Smooth muscle cell (in vitro differentiated cells): Measurements from ENCODE around the gene SUPT3H. TPM values are rescaled to one million over a fixed set of nuclear protein-coding genes. Genes with fewer than 3 reads are reported as not detected.
A peak's percentile ranks its signal among the peaks of the same experiment; 100 is the strongest.
"Not testable (repeated sequence)": the region's sequence is repeated elsewhere in the genome, so short reads cannot be mapped to it uniquely, and the experiment has no call there.

Experiments
- DNase-seq: peaks from one replicate; lab custom pipeline; 2025; ENCODE audit not compliant: unreplicated experiment; lab: John Stamatoyannopoulos, UW
- H2AFZ ChIP-seq: fragments of 200-600 bp; sonication (generic); 2 replicates; pipeline ENCODE4 v1.6.0; 2016; ENCODE audit warnings: antibody characterized with exemption, low read depth, mild to moderate bottlenecking
- H3F3A ChIP-seq: fragments of 200-600 bp; sonication (generic); 2 replicates; pipeline ENCODE4 v1.6.0; 2017; ENCODE audit warnings: antibody characterized with exemption, low read depth
- H3K27ac ChIP-seq: fragments of 200-600 bp; sonication (generic); 2 replicates; pipeline ENCODE4 v1.5.1; 2016; ENCODE audit warnings: low read depth, mild to moderate bottlenecking
- H3K27me3 ChIP-seq: fragments of 200-600 bp; sonication (generic); 2 replicates; pipeline ENCODE4 v1.6.1; 2016; ENCODE audit warnings: low read depth, mild to moderate bottlenecking
- H3K36me3 ChIP-seq: fragments of 200-600 bp; sonication (generic); 2 replicates; pipeline ENCODE4 v1.5.1; 2016; ENCODE audit warnings: low read depth
- H3K4me1 ChIP-seq: fragments of 200-600 bp; sonication (generic); 2 replicates; pipeline ENCODE4 v1.5.1; 2016; ENCODE audit warnings: low read depth
- H3K4me2 ChIP-seq: fragments of 200-600 bp; sonication (generic); 2 replicates; pipeline ENCODE4 v1.6.0; 2016; ENCODE audit warnings: mild to moderate bottlenecking
- H3K4me3 ChIP-seq: fragments of 200-600 bp; sonication (generic); 2 replicates; pipeline ENCODE4 v1.5.1; 2016; ENCODE audit warnings: mild to moderate bottlenecking
- H3K79me2 ChIP-seq: fragments of 200-600 bp; sonication (generic); 2 replicates; pipeline ENCODE4 v1.6.0; 2016; ENCODE audit warnings: low read depth, mild to moderate bottlenecking
- H3K9ac ChIP-seq: fragments of 200-600 bp; sonication (generic); 2 replicates; pipeline ENCODE4 v1.6.0; 2016; ENCODE audit warnings: low read depth
- H3K9me3 ChIP-seq: fragments of 200-600 bp; sonication (generic); replicated peaks from 2 replicates; pipeline ENCODE4 v1.5.1; 2016; ENCODE audit warnings: low read depth
- H4K20me1 ChIP-seq: fragments of 200-600 bp; sonication (generic); 2 replicates; pipeline ENCODE4 v1.6.0; 2016; ENCODE audit warnings: low read depth
- CTCF ChIP-seq: fragments of 200-600 bp; sonication (generic); IDR thresholded peaks from 2 replicates; pipeline ENCODE4 v1.5.1; 2017; ENCODE audit warnings: borderline replicate concordance, mild to moderate bottlenecking, antibody characterized with exemption; ENCODE audit not compliant: insufficient read depth, poor library complexity, severe bottlenecking
- WGBS: methylation state at CpG from one replicate; pipeline ENCODE4 v1.1.7; 2016; ENCODE audit warnings: low lambda C conversion rate; 5-methylcytosine and 5-hydroxymethylcytosine counted together
- polyA plus RNA-seq: library from polyadenylated mRNA; unstranded; fragments of >200 nt; fragmentation: Nextera tagmentation; extraction: Ambion mirVana; gene quantifications from 2 replicates; pipeline ENCODE4 v1.2.1, GENCODE V29; 2016
- total RNA-seq: library from RNA; depleted of rRNA; stranded (reverse); fragments of >200 nt; gene quantifications from 2 replicates; pipeline ENCODE4 v1.2.3, GENCODE V29; 2014

SUPT3H gene
- total and polyA plus RNA-seq, 2 experiments from 2014 or later, result 19.4 to 22.9 TPM

- Histone ChIP-seq H3K4me1 (no peaks in the 10 kb centered on the region), H3F3A (peaks cover 4% of the 10 kb centered on the region), H3K36me3 (no peaks in the 10 kb centered on the region), H3K27ac (no peak overlapping the region), H2AFZ (no peak overlapping the region), H4K20me1 (no peaks in the 10 kb centered on the region), H3K4me2 (no peak overlapping the region), H3K9ac (no peak overlapping the region), H3K9me3 (no peaks in the 10 kb centered on the region), H3K4me3 (no peak overlapping the region), H3K79me2 (no peaks in the 10 kb centered on the region), H3K27me3 (no peaks in the 10 kb centered on the region)
- no peak for TF ChIP-seq CTCF
- DNase-seq, result no peak
- WGBS, result 96% methylated on average over 1 of the region's 1 CpG
Observed at GRCh38 chr6:45072016-45072415, 305.7 kb downstream of the SUPT3H start.

DNA sequence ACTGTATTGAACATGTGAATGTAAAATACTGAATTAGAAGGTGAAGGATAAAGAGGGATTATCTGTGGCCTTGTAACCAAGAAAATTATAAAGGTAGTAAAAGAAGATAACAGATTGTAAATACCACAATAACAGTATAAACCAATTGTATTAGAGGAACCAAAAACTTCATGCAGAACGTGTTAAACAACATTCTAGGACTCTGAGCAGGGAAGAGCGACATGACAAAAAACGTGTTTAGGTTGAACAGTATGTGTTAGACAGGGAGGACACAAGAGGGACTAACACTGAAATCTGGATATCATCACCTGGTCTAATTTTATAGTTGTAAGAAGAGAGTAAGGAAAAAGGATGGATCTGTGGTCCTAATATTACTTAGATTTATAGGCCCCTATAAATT, 308.6 kb downstream of the SUPT3H start:
- DNase-seq, result no peak
- 63% methylated on average over 3 of the region's 3 CpGs for WGBS
- no peaks in the 10 kb centered on the region for H3F3A ChIP-seq
- no peaks in the 10 kb centered on the region for H3K9me3 ChIP-seq
- H3K4me1 ChIP-seq, result no peaks in the 10 kb centered on the region
- no peak overlapping the region for H2AFZ ChIP-seq
- H3K27me3 ChIP-seq, result no peaks in the 10 kb centered on the region
- no peaks in the 10 kb centered on the region for H3K79me2 ChIP-seq
- no peak overlapping the region for H3K27ac ChIP-seq
- H3K4me3 ChIP-seq, result no peak overlapping the region
- H3K4me2 ChIP-seq, result no peak overlapping the region
- no peak for TF ChIP-seq CTCF
- no peak overlapping the region for H3K9ac ChIP-seq
- no peaks in the 10 kb centered on the region for H3K36me3 ChIP-seq
- no peaks in the 10 kb centered on the region for H4K20me1 ChIP-seq

DNA sequence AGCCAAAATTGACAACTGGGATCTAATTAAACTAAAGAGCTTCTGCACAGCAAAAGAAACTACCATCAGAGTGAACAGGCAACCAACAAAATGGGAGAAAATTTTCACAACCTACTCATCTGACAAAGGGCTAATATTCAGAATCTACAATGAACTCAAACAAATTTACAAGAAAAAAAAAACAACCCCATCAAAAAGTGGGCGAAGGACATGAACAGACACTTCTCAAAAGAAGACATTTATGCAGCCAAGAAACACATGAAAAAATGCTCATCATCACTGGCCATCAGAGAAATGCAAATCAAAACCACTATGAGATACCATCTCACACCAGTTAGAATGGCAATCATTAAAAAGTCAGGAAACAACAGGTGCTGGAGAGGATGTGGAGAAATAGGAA, 310.3 kb downstream of the SUPT3H start:
- H3K9me3 ChIP-seq, H4K20me1 ChIP-seq, H3K36me3 ChIP-seq, H2AFZ ChIP-seq, H3K4me1 ChIP-seq, H3K4me2 ChIP-seq, H3K27ac ChIP-seq, H3F3A ChIP-seq, H3K27me3 ChIP-seq, DNase-seq, H3K9ac ChIP-seq, H3K4me3 ChIP-seq, H3K79me2 ChIP-seq: not testable (repeated sequence)
- WGBS, result 100% methylated on average over 1 of the region's 1 CpG

DNA sequence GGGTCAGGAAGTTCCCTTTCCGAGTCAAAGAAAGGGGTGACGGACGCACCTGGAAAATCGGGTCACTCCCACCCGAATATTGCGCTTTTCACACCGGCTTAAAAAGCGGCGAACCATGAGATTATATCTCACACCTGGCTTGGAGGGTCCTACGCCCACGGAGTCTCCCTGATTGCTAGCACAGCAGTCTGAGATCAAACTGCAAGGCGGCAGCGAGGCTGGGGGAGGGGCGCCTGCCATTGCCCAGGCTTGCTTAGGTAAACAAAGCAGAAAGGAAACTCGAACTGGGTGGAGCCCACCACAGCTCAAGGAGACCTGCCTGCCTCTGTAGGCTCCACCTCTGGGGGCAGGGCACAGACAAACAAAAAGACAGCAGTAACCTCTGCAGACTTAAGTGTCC, 315.1 kb downstream of the SUPT3H start:
- H2AFZ ChIP-seq, H3K36me3 ChIP-seq, H3K27ac ChIP-seq, H3K4me1 ChIP-seq, DNase-seq, H3K9ac ChIP-seq, H3K9me3 ChIP-seq, H3K27me3 ChIP-seq, H3K79me2 ChIP-seq, H4K20me1 ChIP-seq, H3K4me3 ChIP-seq, H3K4me2 ChIP-seq, H3F3A ChIP-seq: not testable (repeated sequence)
- WGBS, result 37% methylated on average over 10 of the region's 15 CpGs

- WGBS, result 68% methylated on average over 3 of the region's 3 CpGs
- Histone ChIP-seq H3K4me3 (no peak overlapping the region), H3K4me1 (peaks cover 12% of the 10 kb centered on the region), H3K79me2 (no peaks in the 10 kb centered on the region), H3K4me2 (no peak overlapping the region), H3K9me3 (no peaks in the 10 kb centered on the region), H3K9ac (no peak overlapping the region), H3K36me3 (no peaks in the 10 kb centered on the region), H3F3A (no peaks in the 10 kb centered on the region), H3K27ac (no peak overlapping the region), H3K27me3 (no peaks in the 10 kb centered on the region), H4K20me1 (no peaks in the 10 kb centered on the region), H2AFZ (peak overlapping the region; percentile 45)
- DNase-seq, result no peak
- TF ChIP-seq CTCF, result no peak
Observed at GRCh38 chr6:45057711-45058110, 320.0 kb downstream of the SUPT3H start.
